Lower lobe of right lung (tissue), 2 donors: ENCODE data around the gene FNIP2. TPM values are rescaled to one million over a fixed set of nuclear protein-coding genes. Genes with fewer than 3 reads are reported as not detected.
"Not testable (repeated sequence)": the region's sequence is repeated elsewhere in the genome, so short reads cannot be mapped to it uniquely, and the experiment has no call there.

Experiments
- ATAC-seq, 2 donors: fragments of 200-7000 bp; cut with Tn5 transposase; one replicate each; pipeline ENCODE4 v1.9.1; 2020 to 2022; ENCODE audit warnings: mild to moderate bottlenecking in 2 of 2, moderate library complexity in 2 of 2
- DNase-seq: peaks from one replicate; pipeline ENCODE4 v3.0.0-alpha.2; 2020
- H3K27ac ChIP-seq: fragments of 200-600 bp; one replicate; pipeline ENCODE4 v1.8.0; 2022
- H3K27me3 ChIP-seq: fragments of 200-600 bp; one replicate; pipeline ENCODE4 v1.8.0; 2022; ENCODE audit warnings: low read depth
- H3K36me3 ChIP-seq: fragments of 200-600 bp; one replicate; pipeline ENCODE4 v1.8.0; 2022; ENCODE audit warnings: mild to moderate bottlenecking
- H3K4me1 ChIP-seq: fragments of 200-600 bp; one replicate; pipeline ENCODE4 v1.8.0; 2022
- H3K4me3 ChIP-seq: fragments of 200-600 bp; one replicate; pipeline ENCODE4 v1.8.0; 2022; ENCODE audit warnings: mild to moderate bottlenecking
- H3K9me3 ChIP-seq: fragments of 200-600 bp; one replicate; pipeline ENCODE4 v1.8.0; 2022
- intact Hi-C: fragments of 100-400 bp; cut with DNase I; formaldehyde crosslinking; loops from one replicate; pipeline ENCODE4 v1.11.0; 2022
- total RNA-seq: library from RNA; stranded (reverse); fragmentation: NEBNext Ultra II Directional; extraction: Animal tissue kit (Norgen Biotek cat#: 25700); gene quantifications from one replicate; pipeline ENCODE4 v1.2.1, GENCODE V29; 2021
- TF ChIP-seq, protein P1 (sequence below): fragments of 200-600 bp; IDR thresholded peaks from one replicate; pipeline ENCODE4 v1.8.0; 2022; ENCODE audit warnings: antibody characterized with exemption, mild to moderate bottlenecking
- donor health status: DM: no; HTN: yes; CAD: no; lungs with severe emphysema.

FNIP2 gene
- total RNA-seq, 1 donor from 2014 or later: 90.7 TPM

DNA sequence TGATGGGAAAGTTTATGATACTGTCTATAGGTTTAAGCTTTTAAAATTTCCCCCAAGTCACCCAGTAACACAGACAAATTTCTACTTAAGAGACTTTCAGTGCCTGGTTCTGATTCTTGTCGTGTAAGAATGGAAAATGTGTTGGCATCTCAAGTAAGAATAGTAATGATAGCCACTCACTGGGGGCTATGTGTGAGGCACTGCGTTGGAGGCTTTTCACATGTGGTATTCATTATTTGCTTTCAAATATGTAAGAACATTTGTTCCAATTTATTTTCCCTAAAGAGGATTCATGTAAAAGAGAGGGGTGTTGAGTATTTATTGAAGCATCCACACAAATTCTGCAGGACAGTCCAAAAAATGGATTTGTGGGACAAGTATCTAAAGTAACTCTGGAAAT lies 143.6 kb downstream of the FNIP2 start:
- DNase-seq (no peak), ATAC-seq (no peak)
- H3K27me3 ChIP-seq: no peaks in the 10 kb centered on the region
- H3K4me3 ChIP-seq: no peak overlapping the region
- TF ChIP-seq, protein P1, sequence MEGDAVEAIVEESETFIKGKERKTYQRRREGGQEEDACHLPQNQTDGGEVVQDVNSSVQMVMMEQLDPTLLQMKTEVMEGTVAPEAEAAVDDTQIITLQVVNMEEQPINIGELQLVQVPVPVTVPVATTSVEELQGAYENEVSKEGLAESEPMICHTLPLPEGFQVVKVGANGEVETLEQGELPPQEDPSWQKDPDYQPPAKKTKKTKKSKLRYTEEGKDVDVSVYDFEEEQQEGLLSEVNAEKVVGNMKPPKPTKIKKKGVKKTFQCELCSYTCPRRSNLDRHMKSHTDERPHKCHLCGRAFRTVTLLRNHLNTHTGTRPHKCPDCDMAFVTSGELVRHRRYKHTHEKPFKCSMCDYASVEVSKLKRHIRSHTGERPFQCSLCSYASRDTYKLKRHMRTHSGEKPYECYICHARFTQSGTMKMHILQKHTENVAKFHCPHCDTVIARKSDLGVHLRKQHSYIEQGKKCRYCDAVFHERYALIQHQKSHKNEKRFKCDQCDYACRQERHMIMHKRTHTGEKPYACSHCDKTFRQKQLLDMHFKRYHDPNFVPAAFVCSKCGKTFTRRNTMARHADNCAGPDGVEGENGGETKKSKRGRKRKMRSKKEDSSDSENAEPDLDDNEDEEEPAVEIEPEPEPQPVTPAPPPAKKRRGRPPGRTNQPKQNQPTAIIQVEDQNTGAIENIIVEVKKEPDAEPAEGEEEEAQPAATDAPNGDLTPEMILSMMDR: no peak
- H3K9me3 ChIP-seq: no peaks in the 10 kb centered on the region
- intact Hi-C loops: no loop called here
- no peak overlapping the region for H3K27ac ChIP-seq
- H3K4me1 ChIP-seq: no peaks in the 10 kb centered on the region
- no peaks in the 10 kb centered on the region for H3K36me3 ChIP-seq

DNA sequence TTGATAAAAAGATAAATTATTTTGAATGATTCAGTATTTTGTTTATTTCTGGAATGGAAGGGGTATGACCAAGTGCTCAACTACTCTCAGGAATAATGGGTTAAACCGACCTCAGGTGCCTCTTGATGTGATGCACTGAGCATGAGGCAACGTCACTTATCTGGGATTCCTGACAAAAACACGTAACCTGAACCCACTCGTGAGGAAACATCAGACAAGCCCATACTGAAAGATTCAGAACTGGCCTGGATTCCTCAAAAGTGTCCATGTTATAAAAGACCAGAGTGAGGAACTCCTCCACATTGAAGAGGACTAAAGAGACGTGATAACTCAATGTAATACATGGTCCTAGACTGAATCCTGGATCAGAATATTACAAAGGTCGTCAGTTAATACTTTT lies 144.0 kb downstream of the FNIP2 start:
- H3K36me3 ChIP-seq: no peaks in the 10 kb centered on the region
- TF ChIP-seq, protein P1: no peak
- intact Hi-C loops: no loop called here
- ATAC-seq (no peak), DNase-seq (no peak)
- H3K4me3 ChIP-seq: no peak overlapping the region
- no peaks in the 10 kb centered on the region for H3K27me3 ChIP-seq
- no peaks in the 10 kb centered on the region for H3K4me1 ChIP-seq
- H3K9me3 ChIP-seq: no peaks in the 10 kb centered on the region
- no peak overlapping the region for H3K27ac ChIP-seq

DNA sequence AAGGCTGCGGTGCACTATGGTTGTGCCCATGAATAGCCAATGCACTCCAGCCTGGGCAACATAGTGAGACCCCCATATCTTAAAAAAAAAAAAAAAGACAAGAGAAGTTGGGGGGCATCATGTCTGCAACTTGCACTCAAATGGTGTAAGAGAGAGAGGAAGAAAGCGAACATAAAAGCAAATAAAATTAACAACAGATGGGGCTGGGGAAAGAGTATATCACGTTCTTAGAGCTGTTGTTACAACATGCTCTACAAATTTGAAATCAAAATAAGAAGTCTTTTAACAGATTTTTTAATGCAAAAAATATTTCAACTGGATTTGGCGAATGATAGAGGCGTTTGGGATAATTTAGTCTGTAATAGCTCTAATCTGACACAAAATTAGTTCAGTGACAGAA lies 144.9 kb downstream of the FNIP2 start:
- no peak for ATAC-seq
- H3K27ac ChIP-seq: no peak overlapping the region

DNA sequence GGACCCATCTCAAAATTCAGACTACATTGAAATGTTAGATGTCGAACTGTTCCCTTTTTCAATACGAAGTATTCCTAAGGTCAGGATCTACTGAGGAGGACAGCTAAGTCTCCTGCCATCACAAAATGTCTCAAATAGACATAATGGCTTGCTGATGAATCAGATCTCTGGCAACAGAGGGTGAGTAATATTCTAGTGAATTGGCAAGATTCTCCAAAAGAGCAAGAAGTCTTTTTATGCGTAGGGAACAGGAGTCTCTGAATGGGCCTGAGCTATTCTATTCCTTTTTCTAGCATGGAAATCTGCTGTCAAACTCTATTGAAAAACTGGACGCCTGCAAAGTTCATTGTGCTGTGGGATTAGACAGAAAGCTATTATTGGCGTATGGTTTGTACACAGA lies 145.4 kb downstream of the FNIP2 start:
- no peak overlapping the region for H3K4me3 ChIP-seq
- TF ChIP-seq, protein P1: no peak
- no peaks in the 10 kb centered on the region for H3K4me1 ChIP-seq
- no peak overlapping the region for H3K27ac ChIP-seq
- ATAC-seq: peak in 1 of 2 donors; percentile 35
- no peak for DNase-seq
- intact Hi-C loops: no loop called here
- no peaks in the 10 kb centered on the region for H3K36me3 ChIP-seq
- no peaks in the 10 kb centered on the region for H3K27me3 ChIP-seq
- H3K9me3 ChIP-seq: no peaks in the 10 kb centered on the region

More for the DNA sequence above, 144.9 kb downstream of the FNIP2 start:
- TF ChIP-seq, protein P1: no peak
- Histone ChIP-seq H3K36me3 (no peaks in the 10 kb centered on the region), H3K4me1 (no peaks in the 10 kb centered on the region), H3K4me3 (no peak overlapping the region), H3K27me3 (no peaks in the 10 kb centered on the region), H3K9me3 (no peaks in the 10 kb centered on the region)
- DNase-seq: no peak
- intact Hi-C loops: no loop called here

DNA sequence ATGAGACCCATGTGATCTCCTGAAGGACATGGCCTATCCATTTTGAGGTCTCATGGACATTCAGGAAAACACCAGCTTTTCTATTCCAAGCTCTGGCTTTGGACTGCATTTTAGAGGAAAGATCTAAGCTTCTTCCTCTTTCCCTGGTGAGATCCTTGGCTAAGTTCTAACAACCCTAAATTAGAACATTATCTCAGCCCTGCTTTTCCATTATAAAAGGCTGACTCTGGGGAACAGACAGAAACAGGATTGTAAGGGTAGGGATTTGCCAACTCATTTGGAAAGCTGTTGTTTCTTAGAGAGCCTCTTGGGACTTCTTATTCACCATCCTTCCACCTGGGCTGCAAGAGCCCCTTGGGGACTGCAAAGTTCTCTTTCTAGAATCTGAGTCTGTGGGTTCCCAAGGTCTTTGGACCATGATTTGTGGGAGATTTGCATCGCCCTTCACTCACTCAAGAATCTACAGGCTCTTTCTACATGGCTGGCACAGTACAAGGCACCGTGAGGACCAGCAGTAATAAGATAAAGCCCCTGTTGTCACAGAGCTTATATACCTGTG lies 146.9 kb downstream of the FNIP2 start:
- TF ChIP-seq, protein P1: no peak
- H3K4me3 ChIP-seq: no peak overlapping the region
- ATAC-seq (no peak), DNase-seq (no peak)
- intact Hi-C loops: no loop called here
- H3K9me3 ChIP-seq: no peaks in the 10 kb centered on the region
- H3K27me3 ChIP-seq: no peaks in the 10 kb centered on the region
- H3K36me3 ChIP-seq: no peaks in the 10 kb centered on the region
- no peaks in the 10 kb centered on the region for H3K4me1 ChIP-seq
- no peak overlapping the region for H3K27ac ChIP-seq

DNA sequence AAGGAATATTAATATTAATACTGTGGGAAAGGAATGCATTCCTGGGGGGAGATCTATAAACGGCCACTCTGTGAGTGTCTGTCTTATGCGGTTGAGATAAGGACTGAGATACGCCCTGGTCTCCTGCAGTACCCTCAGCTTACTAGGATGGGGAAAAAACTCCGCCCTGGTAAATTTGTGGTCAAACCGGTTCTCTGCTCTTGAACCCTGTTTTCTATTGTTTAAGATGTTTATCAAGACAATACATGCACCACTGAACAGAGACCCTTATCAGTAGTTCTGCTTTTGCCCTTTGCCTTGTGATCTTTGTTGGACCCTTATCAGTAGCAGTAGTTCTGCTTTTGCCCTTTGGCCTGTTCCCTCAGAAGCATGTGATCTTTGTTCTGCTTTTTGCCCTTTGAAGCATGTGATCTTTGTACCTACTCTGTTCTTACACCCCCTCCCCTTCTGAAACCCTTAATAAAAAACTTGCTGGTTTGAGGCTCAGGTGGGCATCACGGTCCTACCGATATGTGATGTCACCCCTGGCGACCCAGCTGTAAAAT lies 151.7 kb downstream of the FNIP2 start:
- DNase-seq, intact Hi-C loops, H3K27me3 ChIP-seq, H3K27ac ChIP-seq, H3K36me3 ChIP-seq, ATAC-seq, H3K9me3 ChIP-seq, H3K4me3 ChIP-seq, H3K4me1 ChIP-seq: not testable (repeated sequence)

DNA sequence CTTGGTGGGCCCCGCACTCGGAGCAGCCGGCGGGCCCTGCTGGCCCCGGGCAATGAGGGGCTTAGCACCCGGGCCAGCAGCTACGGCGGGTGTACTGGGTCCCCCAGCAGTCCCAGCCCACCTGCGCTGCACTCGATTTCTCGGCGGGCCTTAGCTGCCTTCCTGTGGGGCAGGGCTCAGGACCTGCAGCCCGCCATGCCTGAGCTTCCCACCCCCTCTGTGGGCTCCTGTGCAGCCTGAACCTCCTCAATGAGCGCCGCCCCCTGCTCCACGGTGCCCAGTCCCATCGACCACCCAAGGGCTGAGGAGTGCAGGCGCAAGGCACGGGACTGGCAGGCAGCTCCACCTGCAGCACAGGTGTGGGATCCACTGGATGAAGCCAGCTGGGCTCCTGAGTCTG lies 158.9 kb downstream of the FNIP2 start:
- H3K9me3 ChIP-seq, H3K4me3 ChIP-seq, H3K27ac ChIP-seq, H3K4me1 ChIP-seq, DNase-seq, H3K36me3 ChIP-seq, intact Hi-C loops, ATAC-seq, H3K27me3 ChIP-seq: not testable (repeated sequence)
